Measurements from ENCODE around the gene PBX4. TPM values are rescaled to one million over a fixed set of nuclear protein-coding genes. Genes with fewer than 3 reads are reported as not detected.

PBX4 gene
- total RNA-seq, 4 donors from 2014 or later = 3.8 to 15.8 (median 5.9) TPM

GRCh38 chr19:19535311-19536191, 82.9 kb downstream of the PBX4 start:
- TF ChIP-seq CTCF (IDR thresholded peaks at IDR 0.05) (no peak), POLR2A (IDR thresholded peaks at IDR 0.05) (no peak)
- DNase-seq (ENCODE audit: low spot score in 2 of 2) = no peak
- intact Hi-C loops (cut with DNase I; ENCODE audit: low total_unique reads) = no loop called here
- H3K4me3 ChIP-seq (ENCODE audit: low read depth, poor library complexity, severe bottlenecking) = no peak overlapping the region
- 74 to 78% methylated on average over 17 to 30 of the region's 34 CpGs for WGBS, 2 donors

- 73 to 79% methylated on average over 26 to 27 of the region's 27 CpGs for WGBS, 2 donors
- DNase-seq (ENCODE audit: low spot score in 2 of 2) = no peak
- intact Hi-C loops (cut with DNase I; ENCODE audit: low total_unique reads) = no loop called here
- no peak for TF ChIP-seq CTCF (IDR thresholded peaks at IDR 0.05)
- no peak for TF ChIP-seq POLR2A (IDR thresholded peaks at IDR 0.05)
- no peak overlapping the region for H3K4me3 ChIP-seq (ENCODE audit: low read depth, poor library complexity, severe bottlenecking)
Measured at GRCh38 chr19:19534556-19535265, 83.8 kb downstream of the PBX4 start.

GRCh38 chr19:19533841-19534240, 84.6 kb downstream of the PBX4 start:
- H3K4me3 ChIP-seq (ENCODE audit: low read depth, poor library complexity, severe bottlenecking) = no peak overlapping the region
- no peak for DNase-seq (ENCODE audit: low spot score in 2 of 2)
- WGBS, 2 donors = 74 to 80% methylated on average over 6 of the region's 6 CpGs
- intact Hi-C loops (cut with DNase I; ENCODE audit: low total_unique reads) = loop anchor here (2.0 kb wide), 1 partner anchor 113 kb away; no protein-coding TSS in a partner anchor
- TF ChIP-seq POLR2A (IDR thresholded peaks at IDR 0.05) (no peak), CTCF (IDR thresholded peaks at IDR 0.05) (no peak)

GRCh38 chr19:19532806-19533701, 85.4 kb downstream of the PBX4 start:
- H3K4me3 ChIP-seq (ENCODE audit: low read depth, poor library complexity, severe bottlenecking) = no peak overlapping the region
- 70 to 75% methylated on average over 11 to 14 of the region's 14 CpGs for WGBS, 2 donors
- no peak for DNase-seq (ENCODE audit: low spot score in 2 of 2)
- intact Hi-C loops (cut with DNase I; ENCODE audit: low total_unique reads) = loop anchor here (2.0 kb wide), 1 partner anchor 114 kb away; no protein-coding TSS in a partner anchor
- TF ChIP-seq CTCF (IDR thresholded peaks at IDR 0.05) (no peak), POLR2A (IDR thresholded peaks at IDR 0.05) (no peak)

All from lower leg skin (tissue), 4 donors.